HG03280 (cell line): Measurements from ENCODE around the gene LRRC70.
A peak's percentile ranks its signal among the peaks of the same experiment; 100 is the strongest.

ENCODE experiments used
- ATAC-seq: cut with Tn5 transposase; IDR thresholded peaks from one replicate; pipeline ENCODE4 v1.9.1; 2021; ENCODE audit warnings: mild to moderate bottlenecking, moderate library complexity; ENCODE audit not compliant: unreplicated experiment

The LRRC70 gene

DNA sequence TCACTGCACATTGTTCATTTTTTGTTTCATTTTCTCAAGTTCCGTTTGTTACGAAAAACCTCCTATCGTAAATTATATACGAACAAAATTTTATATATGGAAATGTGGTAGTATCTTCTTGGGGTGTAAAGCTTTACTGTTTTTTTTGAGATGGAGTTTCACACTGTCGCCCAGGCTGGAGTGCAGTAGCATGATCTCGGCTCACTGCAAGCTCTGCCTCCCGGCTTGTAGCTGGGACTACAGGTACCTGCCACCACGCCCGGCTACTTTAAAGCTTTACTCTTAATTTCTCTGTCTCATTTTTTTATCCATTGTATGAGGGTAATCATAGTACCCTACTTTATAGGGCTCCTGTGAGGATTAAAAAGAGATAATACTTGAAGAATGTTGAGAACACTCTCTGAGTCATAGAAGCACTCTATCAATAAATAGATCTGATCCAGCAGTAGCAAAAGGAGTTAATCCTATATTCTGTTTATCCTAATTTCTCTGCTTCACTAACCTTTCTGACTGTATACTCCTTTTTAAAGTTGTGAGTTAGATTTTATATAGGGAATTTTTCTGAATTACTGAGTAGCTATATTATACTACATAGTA is 5.6 kb upstream of the LRRC70 start:
- no peak for ATAC-seq

DNA sequence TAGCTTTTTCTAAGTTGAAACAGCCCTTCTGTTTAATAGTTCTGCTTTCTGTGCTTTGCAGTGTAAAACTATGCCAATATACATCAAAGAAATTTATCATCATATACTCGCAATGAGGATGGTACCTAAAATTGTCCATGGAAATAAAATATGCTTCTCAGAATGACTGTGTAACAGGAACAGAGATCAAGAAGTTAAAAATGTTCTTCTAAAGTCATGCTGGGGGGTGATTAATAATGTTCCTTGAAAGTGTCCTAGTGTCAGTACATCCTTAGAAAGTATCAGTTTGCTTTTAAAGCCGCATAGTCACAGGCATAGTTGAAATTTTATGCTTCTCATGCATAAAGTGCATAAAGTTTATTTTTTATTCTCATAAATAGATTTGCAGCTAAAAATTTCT is 4.0 kb upstream of the LRRC70 start:
- no peak for ATAC-seq

DNA sequence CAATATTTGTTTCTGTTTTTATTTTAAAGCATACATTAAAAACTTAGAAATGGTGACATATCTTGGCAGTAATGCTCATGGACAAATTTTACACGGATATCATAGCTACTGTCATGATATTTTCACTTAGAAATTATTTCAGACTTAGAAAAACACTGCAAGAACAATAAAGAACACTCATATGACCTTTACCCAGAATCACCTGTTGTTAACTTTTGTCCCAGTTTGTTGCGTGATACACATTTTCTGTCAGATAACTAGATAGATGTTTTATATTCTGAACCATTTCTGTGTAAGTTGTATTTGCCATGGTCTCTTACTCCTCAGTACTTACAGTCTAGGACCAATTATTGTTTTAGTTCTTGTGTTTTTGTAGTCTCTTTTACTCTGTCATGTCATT is 3.6 kb upstream of the LRRC70 start:
- ATAC-seq, result no peak

DNA sequence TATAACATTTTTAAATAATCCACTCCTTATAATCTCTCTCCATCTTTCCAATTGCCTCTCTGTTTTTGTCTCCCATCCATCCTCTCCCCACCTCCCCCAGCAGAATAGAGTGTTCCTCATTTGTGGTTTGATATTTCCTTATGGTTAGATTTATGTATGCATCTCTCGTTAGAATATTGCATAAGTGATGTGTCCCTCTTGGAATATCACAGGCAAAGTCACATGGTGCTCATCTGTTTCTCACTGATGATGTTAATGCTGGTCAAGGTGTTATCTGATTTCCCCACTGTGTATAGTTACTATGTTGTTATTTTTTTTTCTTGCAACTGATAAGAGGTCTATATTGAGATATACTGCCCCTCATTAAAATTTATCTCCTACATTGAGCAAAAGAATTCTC is 3.1 kb upstream of the LRRC70 start:
- no peak for ATAC-seq

DNA sequence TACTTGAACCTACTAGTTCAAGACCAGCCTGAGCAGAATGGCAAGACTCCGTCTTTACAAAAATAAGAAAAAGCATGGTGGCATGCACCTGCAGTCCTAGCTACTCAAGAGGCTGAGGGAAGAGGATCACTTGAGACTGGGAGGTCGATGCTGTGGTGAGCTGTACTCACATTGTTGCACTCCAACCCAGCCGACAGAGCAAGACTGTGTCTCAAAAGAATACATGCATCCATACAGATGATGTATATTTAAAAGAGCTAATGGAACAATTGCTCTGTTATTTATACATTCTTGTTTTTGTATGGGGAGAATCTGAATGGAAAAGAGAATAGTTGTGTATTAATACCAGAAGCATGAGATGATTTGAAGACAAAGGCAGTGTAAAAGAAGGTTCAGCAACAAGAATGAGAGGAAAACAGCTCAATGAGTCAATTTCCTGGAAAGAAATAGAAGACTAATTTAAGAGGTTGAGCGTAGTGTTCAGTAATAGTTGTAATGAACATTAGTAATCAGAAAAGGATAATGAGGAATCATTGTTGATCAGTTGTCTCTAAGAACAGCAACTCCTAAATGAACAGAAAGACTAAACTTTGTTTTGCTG is 1.9 kb upstream of the LRRC70 start:
- no peak for ATAC-seq

DNA sequence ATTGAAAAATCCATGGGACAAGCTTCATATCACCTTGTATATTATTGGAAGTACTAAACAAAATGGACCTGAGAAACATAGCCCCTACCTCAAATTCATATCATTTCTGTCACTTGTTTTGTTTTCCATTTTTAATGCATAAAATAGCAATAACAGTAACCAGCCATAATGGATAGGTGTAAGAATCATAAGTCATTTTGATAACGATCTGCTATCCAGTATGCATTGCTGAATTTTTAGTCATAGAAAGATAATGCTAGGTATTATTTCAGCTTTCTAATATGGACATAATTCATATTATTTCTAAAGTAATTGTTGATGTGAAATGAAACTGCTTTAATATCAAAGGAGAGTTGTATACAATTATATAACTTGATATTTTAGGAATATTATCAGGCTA is 1.1 kb upstream of the LRRC70 start:
- ATAC-seq, result no peak

DNA sequence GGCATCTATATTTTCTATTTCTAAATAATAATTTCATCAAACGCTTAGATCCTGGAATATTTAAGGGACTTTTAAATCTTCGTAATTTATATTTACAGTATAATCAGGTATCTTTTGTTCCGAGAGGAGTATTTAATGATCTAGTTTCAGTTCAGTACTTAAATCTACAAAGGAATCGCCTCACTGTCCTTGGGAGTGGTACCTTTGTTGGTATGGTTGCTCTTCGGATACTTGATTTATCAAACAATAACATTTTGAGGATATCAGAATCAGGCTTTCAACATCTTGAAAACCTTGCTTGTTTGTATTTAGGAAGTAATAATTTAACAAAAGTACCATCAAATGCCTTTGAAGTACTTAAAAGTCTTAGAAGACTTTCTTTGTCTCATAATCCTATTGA is 1.1 kb downstream of the LRRC70 start:
- no peak for ATAC-seq

DNA sequence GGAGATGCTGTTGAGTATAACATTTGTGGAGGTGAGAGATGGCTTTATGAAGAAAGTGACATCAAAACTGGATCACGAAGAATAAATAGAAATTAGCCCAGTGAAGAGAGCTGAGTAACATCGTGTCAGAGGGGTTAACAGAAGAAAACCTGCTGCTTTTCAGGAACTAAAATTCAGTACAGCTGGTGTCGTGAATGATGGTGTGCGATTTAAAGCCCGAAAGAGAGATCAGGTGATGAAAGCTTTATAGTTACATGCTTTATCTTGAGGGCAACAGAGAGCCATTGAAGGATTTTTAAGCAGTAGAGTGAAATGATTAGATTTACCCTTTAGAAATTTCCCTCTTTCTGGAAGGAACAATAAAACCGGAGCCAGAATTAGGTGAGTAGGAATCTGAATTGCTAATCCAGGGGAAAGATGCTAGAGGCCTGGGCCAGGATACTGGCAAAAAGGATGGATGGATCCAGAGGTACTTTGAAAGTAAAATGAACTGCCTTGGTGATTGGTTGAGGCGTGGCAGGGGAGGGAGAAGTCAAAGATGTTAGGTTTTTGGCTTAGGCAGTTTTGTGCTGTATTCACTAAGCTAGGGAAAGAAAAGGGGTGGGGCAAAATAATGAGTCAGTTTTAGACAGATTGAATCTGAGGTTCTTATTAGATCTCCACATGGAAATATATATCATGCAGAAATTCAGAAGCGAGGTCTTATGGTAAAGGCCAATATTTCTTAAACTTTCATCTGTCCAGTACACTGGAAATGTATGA is 3.4 kb downstream of the LRRC70 start:
- no peak for ATAC-seq

DNA sequence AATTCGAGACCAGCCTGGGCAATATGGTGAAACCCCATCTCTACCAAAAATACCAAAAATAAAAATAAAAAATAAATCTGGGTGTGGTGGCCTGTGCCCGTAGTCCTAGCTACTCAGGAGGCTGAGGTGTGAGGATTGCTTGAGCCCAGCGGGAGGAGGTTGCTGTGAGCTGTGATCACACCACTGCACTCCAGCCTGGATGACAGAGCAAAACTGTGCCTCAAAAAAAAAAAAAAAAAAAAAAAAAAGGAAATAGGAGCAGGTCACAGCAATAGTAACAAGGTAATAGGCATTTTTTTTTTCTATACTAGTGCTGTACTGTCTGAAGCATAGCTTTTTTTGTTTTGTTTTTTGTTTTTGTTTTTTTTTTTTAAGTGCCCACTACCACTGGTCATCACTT is 5.8 kb downstream of the LRRC70 start:
- no peak for ATAC-seq

DNA sequence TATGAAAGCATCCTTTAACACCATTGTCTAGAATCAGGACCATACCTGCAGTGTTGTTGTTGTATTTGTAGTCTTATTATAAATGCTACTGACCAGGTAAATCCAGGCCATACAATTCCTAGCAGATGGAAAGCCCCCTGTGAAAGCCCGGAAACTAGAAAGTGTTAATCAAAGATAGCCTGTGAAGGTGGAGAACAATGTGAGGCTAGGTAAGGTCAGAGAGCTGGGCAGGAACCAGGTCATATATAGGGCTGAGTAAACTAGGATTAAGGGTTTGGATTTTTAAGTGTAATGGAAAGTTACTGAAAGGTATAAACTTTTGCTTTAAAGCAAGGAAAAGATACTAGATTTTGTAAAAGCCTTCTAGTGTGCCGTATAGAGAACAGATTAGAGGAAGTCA is 6.7 kb downstream of the LRRC70 start:
- no peak for ATAC-seq

DNA sequence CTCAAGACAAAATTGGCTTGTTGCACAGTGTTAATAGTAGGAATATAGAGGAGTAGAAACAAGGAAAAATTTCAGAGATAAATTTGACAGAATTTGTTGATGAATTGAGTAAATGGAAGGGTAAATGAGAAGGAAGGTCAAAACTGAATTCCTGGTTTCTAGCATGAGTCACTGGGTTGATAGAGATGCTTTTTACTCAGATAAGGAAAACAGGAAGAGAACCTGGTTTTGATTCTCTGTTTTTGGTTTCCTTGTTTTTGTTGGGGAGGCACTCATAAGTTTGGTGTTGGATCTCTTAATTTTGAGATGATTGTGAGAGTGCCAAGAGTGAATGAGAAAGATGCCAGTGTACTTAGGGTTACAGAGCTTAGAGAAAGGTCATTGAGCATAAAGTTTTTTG is 7.1 kb downstream of the LRRC70 start:
- ATAC-seq, result no peak

DNA sequence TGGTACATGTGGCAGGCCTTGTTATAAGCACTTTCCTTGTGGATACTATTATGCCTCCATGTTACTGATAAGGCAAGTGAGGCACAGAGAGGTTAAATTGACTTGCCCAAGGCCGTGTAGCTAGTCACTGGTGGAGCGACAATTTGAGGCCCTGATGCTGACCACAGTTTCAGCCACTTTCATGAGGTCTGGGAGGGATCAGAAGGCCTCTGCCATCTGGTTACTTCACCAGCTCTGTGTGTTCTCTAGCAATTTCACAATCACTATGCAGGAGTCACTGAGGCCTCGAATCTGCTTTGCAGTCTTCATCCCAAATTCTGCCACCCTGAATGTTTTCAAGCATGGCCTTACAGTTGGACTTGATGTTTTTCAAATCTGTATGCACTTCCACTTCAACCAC is 9.1 kb downstream of the LRRC70 start:
- ATAC-seq, result peak; percentile 84

DNA sequence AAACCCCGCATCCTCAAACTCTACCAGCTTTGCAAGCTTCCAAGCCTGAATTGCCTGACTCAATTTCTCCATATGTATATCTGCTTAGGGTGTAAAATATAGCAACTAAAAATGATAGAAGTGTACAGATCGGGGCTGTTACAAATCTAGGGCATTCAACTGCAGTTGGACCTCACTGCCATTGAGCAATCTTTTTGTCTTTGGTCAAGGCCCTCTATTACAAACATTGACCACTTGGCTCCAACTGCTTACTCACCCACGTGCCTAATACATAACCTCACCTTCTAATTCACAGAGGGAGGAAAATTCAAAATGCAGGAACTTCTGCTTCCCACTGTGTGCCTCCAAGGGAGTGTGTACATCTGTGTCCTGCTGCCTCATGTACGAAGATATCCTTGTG is 10.0 kb downstream of the LRRC70 start:
- no peak for ATAC-seq

DNA sequence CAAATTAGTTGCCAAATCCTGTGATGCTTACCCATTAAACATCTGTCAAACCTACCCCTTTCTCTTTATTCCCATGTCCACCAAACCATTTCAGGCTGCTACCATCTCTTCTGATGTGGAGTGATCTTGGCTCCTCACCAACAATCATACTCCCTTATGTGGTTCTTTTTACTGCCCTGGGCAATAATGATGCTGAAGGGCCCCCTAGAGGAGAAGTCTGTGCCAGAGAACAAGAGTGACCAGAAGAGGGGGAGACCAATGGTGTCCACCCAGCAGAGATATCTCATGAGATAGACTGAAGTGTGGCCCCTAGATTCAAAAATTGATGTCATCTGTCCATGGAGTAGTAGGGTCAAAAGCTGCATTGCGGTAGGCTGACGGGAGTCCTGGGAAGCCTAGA is 10.9 kb downstream of the LRRC70 start:
- ATAC-seq, result no peak

DNA sequence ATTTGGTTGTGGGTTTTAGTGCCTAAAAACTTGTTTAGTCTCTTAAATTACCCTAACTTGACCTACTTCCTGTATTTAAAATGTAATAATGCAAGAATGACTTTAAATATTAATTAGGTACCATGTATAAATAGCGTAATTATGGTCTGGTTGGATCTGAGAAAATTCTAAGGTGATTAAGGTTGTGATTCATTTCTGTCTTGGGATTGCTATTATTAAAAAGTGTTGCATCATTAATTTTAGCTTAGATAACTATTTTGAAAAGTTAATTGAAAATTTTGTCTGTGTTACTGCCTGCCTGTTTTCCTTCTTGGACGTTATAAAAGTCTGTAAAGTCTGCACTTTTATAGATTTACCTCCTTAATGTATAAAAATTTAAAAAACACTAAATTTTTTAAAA is 11.8 kb downstream of the LRRC70 start:
- no peak for ATAC-seq

DNA sequence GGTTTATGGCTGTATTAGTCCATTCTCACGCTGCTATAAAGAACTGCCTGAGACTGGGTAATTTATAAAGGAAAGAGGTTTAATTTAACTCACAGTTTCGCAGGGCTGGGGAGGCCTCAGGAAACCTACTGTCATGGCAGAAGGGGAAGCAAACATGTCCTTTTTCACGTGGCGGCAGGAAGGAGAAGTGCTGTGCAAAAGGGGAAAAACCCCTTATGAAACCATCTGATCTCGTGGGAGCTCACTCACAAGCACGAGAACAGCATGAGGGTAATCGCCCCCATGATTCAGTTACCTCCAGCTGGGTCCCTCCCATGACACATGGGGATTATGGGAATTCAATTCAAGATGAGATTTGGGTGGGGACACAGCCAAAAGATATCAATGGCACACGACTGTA is 13.9 kb downstream of the LRRC70 start:
- no peak for ATAC-seq

DNA sequence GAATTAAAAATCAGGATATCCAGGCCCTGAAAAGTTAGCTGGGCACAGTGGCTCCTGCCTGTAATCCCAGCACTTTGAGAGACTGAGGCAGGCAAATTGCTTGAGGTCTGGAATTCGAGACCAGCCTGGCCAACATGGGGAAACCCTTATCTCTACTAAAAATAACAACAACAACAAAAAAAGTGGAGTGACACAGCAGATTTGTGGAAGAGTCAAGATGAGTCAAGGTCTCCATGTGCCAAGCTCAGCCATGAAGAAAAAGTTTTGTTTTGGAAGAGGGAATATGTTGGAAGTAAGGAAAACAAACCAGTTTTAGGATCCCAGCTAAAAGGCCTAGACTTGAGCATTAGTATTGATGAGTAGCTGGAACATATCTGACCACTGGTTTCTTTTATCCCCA is 14.7 kb downstream of the LRRC70 start:
- ATAC-seq, result no peak

DNA sequence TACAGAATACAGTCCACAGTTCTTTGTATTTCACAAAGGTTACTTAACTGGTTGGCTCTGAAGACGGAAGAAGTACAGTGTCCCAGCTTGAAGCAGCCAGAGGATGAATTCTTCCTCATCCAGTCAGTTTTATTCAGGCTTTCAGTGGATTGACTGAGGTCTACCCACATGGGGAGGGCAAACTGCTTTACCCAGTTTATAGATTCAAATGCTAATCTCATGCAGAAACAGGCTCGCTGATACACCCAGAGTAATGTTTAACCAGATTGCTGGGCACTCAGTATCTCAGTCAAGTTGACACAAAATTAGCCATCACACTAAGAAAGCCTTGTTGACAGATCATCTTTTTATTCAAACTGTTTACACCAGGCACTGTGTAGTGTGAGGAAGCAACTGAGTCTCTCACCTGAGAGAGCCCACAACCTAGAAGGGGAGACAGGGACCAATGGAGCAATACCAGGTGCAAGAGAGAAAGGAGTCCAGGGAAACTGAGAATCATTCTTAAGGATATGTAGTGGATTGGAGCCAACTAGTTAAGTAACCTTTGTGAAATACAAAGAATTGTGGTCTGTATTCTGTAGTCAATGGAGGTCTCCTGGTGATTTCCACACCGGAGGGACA is 15.9 kb downstream of the LRRC70 start:
- ATAC-seq, result no peak

DNA sequence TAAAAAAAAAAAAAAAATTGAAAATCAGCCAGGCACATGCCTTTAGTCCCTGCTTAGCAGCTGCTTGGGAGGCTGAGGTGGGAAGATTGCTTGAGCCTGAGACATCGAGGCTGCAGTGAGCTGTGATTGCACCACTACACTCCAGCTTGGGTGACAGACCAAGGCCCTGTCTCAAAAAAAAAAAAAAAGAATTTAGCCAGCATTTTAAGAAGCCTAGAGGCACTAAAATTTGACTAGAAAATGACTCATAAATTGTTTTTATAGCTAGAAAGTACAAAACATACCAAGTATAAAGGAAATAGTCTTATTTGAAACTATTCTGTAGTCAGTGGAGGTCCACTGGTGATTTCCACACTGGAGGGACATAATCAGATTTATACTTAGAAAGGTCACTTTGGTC is 17.5 kb downstream of the LRRC70 start:
- no peak for ATAC-seq

DNA sequence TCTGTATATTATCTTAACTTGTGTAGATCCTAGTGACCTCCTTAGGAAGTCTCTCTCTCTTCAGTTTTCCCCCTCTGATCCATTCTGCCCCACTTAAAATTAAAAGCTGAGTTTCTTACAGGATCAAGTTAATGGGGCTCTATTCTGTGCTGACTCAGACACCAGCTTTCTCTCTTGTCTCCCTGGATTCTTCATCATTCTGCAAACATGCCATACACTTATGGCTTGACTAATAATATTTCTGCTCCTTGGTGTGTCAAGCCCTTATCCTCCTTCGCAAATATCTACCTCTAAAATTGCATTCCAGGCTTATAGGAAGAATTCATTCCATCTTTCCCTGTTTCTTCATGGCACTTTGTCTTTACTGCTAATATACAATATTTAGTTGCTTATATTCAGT is 18.1 kb downstream of the LRRC70 start:
- no peak for ATAC-seq

DNA sequence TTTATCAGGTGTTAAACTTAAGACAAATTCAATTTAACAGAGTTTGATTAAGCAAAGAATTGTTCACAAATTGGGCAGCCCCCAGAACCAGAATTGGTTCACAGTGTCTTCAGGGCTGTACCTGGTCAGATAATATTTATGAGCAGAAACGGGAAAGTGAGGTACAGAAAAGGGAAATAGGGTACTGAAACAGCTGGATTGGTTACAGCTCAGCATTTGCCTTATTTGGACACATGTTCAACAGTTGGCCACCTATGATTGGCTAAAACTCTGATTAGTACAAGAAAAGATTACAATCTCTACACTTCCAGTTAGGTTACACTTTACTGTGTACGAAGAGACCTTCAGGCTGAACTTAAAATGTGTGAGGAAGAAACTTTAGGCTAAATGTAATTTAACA is 18.7 kb downstream of the LRRC70 start:
- no peak for ATAC-seq

DNA sequence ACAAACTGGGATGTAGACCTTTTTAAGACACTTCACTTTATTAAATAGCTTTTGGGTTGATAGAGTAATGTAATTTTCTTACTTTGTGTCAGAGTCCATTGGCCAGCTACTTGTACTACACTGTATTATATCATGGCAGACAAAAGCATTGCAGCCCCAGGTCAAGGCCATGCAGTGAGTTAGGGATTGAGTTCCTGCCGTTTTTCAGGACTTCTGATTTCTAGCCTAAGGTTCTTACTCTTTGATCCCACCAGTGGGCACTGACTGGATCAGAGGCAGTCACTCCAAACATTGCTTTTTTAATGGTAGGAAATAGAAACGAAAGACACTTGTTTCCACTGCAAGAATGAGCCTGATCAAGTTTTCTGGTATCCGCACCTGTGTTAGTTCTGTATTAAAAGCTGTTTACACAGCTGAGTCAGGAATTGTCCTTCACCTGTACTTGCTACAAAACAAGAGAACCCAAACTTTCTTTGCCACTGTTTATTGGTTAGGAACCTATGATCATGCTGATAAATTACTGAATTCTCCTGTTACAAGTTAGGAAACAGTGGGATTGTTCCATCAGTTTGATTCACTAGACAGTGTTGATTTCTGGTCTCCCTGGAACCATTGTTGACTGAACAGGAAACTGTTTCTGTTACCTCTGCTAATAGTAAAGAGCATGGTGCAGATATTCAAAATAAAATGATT is 22.1 kb downstream of the LRRC70 start:
- no peak for ATAC-seq
